GM18867 (cell line): ENCODE measurements around the gene GPR3.
"Not testable (repeated sequence)": the region's sequence is repeated elsewhere in the genome, so short reads cannot be mapped to it uniquely, and the experiment has no call there.

ENCODE experiments used
- ATAC-seq: cut with Tn5 transposase; IDR thresholded peaks from one replicate; pipeline ENCODE4 v1.9.1; 2021; ENCODE audit warnings: mild to moderate bottlenecking, moderate library complexity; ENCODE audit not compliant: unreplicated experiment

The GPR3 gene

DNA sequence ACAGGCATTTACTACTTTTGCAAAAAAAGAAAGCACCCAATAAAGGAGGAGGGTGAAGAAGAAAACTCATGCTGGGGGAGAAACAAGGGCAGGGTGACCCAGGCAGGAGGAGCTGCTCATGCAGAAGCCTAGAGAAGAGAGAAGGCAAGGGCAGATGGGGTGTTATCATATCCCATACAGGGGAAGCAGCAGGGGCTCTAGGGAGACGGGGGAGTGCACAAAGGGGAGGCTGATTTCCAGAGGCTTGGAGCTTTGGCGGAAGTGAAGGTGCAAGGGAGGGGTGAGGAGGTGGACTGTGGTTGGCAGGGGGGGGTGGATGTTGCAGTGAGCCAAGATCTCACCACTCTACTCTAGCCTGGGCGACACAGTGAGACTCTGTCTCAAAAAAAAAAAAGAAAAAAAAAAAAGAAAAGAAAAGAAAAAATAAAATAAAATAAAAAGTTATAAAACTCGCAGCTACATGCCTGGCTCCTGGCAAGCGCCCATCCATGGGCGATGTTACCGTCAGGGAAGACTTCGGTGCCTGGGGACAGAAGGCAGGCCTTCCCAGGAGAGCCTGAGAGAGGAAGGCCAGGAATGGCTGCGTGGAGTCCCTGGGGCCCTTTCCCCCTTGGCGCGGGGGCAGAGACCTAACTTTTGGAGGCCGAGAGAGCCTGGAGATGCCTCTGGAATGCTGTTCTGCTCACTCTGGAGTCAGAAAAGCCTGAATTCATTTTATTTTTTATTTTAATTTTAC lies 14.5 kb upstream of the GPR3 start:
- ATAC-seq, result no peak

DNA sequence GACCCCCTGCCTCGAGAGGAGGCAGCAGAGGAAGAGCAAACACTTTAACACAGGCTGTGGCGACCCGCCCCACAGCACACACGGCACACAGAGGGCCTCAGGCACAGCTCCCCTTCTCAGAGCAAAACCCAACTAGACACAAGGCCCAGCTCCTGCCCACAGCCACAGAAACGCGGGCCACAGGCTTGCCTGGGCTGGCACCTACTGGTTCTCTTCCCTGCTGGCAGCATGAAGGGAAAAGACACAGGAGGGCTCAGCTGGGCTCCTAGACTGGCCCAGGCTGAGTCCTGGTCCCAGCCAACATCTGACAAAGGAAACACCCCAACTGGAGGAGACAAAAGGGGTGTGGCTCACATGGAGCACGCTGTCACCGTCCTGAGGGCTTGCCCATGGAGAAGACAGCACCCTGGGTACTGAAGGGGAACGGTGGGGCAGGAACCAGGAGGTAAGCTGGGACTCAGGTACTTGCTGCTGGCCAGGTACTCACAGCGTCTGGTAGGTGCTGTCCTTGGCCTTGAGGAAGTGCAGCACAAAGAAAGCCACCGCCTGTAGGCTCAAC lies 12.8 kb upstream of the GPR3 start:
- no peak for ATAC-seq

DNA sequence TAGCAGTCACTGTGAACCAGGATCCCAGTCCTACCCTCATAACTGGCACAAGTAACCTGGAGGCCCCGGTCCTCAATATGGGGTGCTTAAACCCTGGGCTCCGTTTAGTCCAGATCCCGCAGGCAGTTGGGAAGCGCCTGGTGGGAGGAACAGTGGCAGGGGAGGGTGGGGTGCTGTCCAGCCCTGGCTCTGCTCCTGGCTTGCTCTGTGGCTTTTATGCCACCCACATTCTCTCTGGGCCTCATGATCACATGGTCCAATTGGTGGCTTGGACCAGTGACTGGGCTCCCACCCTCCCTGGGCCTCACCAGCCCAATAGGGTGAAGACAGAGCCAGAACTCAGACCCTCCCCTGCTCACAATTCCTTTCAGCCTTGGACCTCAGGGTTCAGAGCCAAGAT lies 12.2 kb upstream of the GPR3 start:
- ATAC-seq, result no peak

DNA sequence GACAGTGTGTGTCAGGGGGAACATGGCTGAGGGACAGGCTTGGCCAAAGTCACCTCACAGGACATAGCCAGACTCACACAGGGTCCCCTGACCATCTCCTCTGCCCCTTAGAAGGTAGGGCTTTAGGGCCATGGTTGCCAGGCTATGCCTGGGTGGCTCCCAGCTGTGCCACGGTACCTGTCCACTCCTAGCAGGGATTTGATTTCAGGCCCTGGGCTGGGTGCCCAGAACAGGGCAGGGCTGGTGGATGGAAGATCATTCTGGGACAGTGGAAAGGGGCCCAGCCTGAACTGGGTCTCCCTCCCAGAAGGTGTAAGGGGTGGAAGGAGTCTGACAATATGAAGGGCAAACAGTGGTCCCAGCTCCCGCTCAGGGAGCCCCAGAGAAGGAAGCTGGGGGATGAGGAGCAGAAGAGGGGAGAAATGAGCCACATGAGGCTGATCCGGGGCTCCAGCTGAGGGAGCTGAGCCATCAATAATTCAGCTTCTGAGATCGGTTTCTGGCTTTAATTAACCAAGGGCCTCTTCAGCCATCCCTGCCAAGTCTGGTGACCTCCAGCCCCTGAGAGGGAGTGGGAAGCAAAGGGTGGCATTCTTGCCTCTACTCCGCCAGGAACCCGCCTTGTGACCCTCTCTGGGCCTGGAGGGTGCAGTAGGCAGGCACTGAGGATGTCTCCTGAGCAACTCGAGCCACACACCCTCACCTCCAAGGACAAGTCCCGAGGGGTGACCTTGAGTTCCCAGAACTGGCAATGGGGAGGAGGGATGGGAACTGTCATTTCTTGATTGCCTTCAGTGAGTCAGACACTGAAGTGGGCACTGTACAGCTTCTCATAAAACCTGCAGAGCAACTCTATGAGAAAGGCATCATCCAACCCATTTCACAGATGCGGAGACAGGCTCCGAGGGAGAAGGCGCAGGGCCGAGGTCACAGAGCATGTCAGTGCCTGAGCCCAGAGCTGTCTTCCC lies 11.4 kb upstream of the GPR3 start:
- ATAC-seq, result no peak

DNA sequence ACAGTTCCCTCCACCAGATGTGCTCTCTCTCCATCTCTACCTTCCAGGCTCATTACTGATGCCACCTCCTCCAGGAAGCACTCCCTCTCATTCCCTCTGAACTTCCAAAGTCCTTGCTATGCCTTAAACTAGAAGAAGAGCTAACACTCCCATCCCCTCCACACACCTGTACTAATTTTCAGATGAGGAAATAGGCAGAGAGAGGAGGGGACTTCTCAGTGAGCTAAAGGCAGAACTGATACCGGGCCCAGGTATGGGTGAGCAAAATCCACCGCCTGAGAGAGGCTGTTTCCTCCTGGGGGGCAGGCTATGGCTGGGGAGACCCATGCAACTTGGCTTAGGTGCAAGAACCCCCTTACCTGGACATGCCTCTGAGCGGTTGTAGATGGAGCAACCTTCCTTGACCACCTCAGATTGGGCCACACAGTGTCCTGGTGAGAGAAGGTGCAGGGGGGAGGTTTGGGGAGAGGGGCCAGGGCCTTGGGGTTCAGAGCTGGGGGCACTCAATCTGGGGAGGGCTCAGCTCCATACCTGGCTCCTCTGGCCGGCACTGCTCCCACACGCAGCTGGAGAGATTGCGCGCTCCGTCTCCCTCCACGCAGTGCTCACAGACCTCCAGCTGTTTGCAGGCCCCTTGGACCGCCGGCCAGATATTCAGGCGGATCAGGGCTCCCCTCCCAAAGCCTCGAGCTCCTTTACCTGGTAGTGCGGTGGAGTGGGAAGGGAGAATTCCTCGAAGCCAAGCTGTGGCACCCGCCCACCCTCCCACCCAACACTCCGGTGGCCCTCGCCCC lies 10.3 kb upstream of the GPR3 start:
- ATAC-seq, result no peak

DNA sequence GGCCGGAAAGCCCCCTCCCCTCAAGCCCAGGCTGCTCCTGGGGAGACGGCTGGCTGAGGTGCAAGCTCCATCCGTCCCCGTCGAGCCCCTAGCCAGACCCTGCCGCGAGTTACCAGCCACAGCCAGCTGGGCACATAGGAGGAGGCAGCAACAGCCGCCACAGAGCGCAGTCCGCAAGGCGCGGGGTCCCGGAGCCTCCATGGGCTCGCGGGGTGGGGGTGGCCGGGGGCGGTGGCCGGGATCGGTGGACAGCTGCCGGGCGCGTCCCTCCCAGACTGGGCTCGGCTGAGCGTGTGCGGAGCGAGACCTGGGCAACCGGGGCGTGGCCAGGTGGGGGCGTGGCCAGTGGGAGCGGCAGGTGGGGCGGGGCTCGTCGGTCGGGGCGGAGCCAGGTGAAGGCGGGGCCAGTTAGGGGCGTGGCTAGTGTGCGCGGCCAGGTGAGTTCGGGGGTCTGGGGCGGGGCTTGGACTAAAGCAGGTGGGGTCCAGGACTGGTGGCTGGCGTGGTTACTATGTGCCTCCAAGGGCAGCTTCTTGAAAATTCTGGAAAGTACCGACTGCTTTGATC lies 9.3 kb upstream of the GPR3 start, which contains the start of gene CD164L2:
Gene CD164L2 (minus strand): TSS at position 295 of the 567 bp plus-strand sequence. CDS start 94 bp downstream, at position 201.
- ATAC-seq, result no peak

DNA sequence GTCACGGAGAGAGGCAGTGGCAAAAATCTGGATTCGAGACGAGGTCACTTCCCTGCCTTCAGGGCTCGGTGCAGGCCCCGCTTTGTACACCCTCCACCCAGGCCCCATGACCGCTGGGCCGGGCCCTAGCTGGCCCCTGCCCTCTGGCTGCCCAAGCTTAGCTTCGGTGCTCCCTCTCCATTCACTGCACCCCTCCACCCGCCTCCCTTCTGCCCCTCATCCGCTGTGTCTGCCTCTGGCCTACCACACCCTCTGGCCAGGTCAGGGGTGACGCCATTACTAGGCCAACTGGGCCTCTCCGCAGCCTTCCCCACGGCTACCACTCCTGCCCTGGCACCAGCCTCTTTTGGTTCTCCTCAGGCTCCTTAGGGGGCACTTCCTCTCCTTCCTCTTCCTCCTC lies 8.8 kb upstream of the GPR3 start:
- ATAC-seq, result no peak

DNA sequence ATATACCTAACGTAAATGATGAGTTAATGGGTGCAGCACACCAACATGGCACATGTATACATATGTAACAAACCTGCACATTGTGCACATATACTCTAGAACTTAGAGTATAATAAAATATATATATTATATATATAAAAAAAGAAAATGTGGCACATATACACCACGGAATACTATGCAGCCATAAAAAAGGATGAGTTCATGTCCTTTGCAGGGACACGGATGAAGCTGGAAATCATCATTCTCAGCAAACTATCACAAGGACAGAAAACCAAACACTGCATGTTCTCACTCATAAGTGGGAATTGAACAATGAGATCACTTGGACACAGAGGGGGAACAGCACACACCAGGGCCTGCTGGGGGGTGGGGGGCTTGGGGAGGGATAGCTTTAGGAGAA lies 7.6 kb upstream of the GPR3 start:
- not testable (repeated sequence) for ATAC-seq

DNA sequence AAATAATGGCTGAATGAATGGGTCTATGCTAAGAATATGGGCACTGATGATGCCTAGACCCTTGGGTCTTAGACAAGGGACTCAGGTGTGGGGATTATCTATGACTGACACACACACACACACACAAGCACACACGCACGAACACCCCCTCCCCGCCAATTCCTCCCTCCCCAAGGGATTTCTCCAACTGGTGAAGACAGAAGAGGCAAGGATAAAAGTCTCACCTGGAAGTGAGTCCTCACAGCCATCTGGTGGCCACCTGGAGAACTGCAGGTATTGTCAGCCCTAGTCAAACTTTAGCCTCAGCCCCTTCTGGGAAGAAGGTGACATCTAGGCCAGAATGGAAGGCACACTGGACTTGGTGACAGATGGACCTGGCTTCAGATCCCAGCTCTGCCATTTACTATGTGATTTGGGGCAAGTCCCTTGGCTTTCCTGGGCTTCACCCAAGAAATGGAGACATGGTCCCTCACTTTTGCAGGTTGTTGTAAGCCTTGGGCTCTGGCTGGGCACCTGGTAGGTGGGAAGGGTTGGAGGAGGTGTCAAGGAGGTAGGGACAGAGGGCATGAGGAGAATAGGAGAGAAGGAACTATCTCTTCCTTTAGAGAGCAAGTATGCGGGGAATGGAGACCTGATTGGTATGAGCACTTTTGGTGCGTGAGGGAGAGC lies 4.0 kb upstream of the GPR3 start:
- ATAC-seq, result no peak

DNA sequence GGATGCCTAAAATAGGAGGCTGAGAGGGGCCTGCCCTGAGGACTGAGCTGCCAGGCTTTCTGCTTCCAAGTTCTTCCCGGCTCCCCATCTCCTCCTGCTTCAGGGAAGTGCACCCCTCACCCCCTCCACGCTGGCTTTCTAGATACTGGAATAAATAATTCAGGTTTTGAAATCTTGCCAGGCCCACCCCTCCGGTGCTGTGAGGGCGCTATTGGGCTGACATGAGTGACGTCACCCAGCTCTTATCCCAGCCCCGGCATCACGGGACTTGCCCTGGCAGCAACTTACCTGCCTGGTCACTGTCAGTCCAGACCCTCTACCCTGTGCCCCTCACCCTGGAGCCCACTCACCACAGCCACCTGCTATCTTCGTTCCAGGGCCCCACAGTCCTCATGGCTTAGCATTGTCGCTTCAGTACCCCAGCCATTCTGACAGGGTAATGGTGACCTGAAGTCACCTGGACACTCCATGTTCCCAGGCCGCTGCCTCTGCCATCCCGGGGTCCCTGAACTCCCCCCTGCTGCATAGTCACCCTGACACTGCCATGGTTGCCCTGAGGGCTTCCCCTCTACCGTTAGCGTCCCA lies 819 bp upstream of the GPR3 start:
- ATAC-seq, result no peak

DNA sequence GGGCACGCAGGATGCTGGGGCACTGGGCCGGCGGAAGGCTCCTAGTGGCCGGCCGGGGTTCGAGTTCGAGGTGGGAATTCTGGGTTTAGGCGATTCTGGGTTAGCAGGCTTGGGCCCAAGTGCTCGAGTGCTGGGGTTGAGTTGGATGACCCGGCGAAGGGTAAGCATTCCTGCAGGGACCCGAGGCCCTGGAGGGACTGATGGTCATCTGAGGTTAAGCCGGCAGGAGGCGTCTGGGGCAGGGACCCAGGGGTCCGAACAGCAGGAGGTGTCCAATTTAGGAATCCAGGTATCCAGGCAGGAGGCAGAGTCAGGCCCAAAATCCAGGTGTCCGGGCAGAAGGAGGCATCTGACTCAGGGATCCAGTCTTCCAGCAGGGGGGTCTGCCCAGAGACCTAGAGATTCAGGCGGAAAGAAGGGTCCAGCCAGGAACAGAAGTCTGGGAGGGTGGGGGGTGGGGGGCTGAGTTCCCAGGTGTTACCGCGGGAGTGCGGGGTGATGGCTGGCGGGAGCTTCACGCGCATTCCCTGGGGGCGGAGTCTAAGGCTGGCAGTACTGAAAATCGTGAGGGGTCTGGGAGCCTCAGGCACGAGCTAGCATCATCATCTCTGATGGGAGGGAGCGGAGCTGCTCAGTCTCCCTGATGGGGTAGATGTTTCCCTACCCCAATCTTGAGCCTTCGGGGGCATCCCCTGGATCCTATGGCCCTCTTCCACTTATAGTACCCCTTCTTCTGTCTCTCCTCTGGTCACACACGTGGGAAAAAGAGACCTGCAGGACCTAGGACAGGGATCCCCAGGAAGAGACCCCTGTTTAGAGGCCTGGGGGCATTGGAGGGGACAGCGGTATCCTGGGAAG lies 585 bp downstream of the GPR3 start:
- ATAC-seq, result peak; percentile 3

DNA sequence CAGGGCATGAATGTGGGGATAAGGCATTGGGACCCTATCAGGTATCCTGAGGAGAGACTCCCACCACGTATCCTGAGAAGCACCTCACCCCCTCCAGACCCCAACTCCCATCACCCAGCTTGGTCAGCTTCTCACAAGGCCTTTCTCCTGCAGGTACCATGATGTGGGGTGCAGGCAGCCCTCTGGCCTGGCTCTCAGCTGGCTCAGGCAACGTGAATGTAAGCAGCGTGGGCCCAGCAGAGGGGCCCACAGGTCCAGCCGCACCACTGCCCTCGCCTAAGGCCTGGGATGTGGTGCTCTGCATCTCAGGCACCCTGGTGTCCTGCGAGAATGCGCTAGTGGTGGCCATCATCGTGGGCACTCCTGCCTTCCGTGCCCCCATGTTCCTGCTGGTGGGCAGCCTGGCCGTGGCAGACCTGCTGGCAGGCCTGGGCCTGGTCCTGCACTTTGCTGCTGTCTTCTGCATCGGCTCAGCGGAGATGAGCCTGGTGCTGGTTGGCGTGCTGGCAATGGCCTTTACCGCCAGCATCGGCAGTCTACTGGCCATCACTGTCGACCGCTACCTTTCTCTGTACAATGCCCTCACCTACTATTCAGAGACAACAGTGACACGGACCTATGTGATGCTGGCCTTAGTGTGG lies 1.3 kb downstream of the GPR3 start:
- ATAC-seq, result no peak

DNA sequence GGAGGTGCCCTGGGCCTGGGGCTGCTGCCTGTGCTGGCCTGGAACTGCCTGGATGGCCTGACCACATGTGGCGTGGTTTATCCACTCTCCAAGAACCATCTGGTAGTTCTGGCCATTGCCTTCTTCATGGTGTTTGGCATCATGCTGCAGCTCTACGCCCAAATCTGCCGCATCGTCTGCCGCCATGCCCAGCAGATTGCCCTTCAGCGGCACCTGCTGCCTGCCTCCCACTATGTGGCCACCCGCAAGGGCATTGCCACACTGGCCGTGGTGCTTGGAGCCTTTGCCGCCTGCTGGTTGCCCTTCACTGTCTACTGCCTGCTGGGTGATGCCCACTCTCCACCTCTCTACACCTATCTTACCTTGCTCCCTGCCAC lies 1.8 kb downstream of the GPR3 start:
- ATAC-seq, result no peak

DNA sequence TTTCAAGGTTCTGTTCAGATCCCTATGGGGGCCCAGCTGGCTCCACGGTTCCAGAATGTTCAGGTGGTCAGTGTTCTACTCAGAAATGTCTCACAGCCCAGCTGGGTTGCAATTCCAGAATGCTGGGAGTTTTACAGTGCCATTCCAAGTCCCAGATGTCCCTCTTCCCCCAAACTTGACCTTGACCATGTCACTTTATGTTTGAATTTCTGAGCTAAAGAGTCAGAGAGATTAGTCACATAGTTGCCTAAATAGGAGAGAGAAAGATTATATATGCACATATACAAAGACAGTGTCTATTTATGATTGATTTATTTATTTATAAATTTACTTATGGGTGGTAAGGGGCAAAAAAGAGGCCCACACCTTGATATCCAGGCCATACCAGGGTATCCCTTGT lies 2.5 kb downstream of the GPR3 start:
- ATAC-seq, result no peak

DNA sequence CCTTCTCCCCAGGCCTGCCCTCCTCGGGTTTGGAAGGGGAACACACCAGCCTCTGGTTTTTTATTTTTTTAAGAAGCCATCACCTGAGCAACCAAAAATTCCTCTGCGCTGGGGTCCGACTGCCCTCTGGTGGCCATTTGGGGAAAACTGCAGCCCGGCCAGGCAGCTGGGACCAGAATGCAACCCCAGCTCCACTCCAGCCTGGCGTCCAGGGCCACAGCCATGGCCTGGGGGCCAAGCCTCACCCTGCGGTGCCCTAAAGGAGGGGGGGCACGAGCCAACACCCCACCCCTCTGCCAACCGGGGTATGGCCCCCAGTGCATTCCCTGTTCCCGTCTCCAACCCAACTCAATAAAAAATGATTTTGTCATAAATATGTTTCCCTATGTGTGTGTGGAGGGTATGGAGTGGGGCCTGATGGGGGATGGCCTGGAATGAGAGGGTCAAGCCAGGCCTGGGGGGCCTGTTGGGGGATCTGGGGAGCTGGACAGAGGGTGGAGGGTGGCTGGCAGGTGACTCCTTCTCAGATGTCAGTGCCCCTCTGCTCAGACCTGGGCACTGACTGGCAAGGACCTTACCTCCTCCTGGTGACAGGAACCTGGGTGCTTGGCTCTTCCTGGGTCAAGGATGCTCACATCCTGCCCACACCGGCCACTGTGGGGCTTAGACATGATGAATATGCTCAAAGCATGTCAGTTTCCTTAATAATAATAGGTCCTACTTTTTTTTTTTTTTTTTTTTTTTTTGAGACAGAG lies 3.2 kb downstream of the GPR3 start:
- ATAC-seq, result no peak

DNA sequence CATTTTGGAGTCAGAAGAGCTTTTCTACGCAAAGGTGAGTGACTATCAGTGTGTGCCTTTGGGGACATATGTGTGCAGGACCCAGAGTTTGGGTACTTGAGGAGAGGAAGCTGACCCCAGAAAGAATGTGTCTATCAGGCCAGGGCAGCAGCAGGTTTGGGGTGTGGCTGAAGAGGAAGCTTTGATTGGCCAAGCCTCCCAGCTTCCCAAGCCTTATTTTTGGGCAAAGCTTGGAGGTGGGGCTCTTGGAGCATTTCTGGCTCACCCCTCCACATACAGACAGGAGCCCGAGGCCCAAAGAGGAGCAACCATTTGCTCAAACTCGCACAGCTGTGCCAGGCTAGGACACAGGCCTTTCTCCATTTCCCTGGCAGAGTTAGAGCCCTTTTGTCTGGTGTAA lies 4.7 kb downstream of the GPR3 start:
- ATAC-seq, result no peak

DNA sequence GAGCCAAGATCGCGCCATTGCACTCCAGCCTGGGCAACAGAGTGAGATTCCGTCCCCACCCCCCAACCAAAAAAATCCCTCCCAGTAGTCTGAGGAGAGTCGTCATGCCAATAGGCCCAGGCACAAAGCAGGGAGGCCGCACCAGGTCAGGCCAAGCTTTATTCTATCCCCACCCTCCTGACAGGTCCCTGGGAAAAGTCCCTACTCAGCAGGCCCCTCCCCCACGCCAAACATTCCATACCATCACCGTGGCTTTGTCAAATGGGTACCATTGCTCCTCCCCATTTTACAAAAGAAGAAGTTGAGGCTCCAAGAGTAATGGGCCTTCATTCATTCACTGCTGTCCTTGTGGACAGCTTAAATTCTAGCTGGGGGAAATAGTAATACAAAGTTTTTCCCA lies 5.3 kb downstream of the GPR3 start:
- no peak for ATAC-seq
